Measurements from ENCODE around the gene FAM229A. TPM values are rescaled to one million over a fixed set of nuclear protein-coding genes. Genes with fewer than 3 reads are reported as not detected.

FAM229A gene
- total RNA-seq, 1 donor from 2014 or later, result 5.5 TPM

DNA sequence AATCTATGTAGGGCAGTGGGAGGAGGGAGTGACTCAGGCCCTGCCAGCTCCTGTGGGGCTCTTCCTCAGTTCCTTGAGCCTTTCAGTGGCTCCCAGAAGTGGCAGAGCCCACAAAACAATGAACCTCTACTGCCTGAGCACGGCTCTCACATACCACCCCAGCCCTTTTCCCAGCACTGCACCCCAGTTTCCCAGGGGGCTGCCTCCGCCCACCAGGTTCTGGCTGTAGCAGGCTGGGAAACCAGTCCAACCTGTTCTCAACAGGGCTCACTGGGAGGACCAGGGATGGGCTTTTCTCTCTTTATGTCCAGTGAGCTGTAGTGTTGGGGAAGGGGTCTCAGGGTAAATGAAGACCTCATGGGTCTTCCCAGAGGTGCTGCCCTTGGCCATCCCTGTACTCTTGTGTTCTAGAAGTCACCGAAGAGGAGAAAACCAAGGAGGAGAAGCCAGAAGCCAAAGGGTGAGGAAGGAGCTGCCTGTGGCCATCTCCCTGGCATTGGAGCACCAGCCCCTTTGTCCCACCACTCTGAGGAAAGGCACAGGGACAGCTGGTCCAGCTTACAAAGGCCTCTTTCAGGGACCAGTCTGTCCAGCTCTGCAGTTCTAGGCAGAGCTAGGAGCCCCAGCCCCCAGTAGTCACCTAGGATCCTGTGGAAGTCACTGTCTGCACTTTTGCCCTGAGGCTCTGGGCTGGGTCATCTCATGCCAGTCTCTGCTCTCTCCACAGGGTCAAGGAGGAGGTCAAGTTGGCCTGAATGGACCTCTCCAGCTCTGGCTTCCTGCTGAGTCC, 29.8 kb downstream of the FAM229A start:
- DNase-seq (ENCODE audit: extremely low read depth, low read depth, low spot score), result no peak

GRCh38 chr1:32331549-32331948, 30.7 kb downstream of the FAM229A start:
- no peak for DNase-seq (ENCODE audit: extremely low read depth, low read depth, low spot score)

DNA sequence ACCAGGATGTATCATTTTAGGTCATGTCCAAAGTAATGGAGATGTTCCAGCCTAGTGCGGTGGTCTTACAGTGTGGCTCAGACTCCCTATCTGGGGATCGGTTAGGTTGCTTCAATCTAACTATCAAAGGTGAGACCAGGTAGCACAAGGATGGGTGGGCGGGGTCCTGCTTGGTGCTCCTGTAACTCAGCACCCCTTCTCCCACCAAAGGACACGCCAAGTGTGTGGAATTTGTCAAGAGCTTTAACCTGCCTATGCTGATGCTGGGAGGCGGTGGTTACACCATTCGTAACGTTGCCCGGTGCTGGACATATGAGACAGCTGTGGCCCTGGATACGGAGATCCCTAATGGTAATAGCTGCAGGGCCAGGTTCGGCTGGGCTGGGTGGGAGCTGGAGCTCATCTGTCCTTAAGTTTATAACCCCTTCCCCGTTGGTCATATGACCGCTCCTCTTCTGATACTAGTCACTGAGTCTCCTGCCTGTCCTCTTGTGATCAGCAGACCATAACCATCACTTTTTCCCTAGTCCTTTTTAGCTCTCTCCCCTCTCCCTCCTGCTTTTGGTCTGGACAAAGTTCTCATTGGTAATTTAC, 31.6 kb downstream of the FAM229A start:
- no peak for DNase-seq (ENCODE audit: extremely low read depth, low read depth, low spot score)

- no peak for DNase-seq (ENCODE audit: extremely low read depth, low read depth, low spot score)
Measured at GRCh38 chr1:32329931-32330466, 32.3 kb downstream of the FAM229A start.

DNA sequence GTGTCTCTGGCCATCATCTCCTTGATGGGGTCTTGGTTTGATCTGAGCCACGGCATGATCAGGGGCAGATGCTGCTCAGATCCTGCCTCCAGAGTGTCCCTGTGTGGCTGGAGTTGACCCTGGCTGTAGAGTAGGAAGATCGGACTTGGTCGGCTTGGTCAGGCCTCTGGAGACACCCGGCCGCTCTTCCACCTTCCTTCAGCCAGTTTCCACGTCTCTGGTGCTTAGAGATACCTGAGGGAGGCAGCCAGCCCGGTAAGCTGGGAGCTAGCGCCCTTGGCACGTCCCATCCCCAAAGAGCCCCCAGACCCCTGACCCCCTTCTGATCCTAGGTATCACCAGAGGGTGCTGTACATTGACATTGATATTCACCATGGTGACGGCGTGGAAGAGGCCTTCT, 35.1 kb downstream of the FAM229A start:
- DNase-seq (ENCODE audit: extremely low read depth, low read depth, low spot score), result no peak

- no peak for DNase-seq (ENCODE audit: extremely low read depth, low read depth, low spot score)
Measured at GRCh38 chr1:32321712-32322291, 40.5 kb downstream of the FAM229A start.

DNA sequence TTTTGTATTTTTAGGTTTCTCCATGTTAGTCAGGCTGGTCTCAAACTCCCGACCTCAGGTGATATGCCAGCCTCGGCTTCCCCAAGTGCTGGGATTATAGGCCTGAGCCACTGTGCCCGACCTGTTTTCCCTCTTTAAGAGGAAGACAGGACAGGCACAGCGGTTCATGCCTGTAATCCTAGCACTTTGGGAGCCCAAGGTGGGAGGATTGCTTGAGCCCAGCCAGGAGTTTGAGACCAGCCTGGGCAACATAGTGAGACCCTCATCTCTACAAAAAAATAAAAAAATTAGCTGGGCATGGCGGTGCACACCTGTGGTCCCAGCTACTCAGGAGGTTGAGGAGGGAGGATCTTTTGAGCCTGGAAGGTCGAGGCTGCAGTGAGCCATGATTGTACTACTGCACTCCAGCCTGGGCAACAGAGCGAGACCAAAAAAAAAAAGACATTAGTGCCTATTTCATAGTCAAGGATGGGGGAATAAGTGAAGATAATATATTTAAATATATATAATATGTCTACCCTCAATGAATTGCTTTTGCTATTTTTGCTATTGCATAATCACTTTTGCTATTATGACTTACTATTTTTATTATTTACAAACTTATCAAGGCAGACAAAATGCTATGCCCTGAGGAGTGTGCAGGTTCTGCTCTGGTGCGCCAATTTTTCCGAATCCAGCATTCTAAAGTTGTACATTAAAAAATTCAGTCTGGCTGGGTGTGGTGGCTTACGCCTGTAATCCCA, 44.0 kb downstream of the FAM229A start:
- DNase-seq (ENCODE audit: extremely low read depth, low read depth, low spot score), result no peak

- DNase-seq (ENCODE audit: extremely low read depth, low read depth, low spot score), result no peak
Measured at GRCh38 chr1:32316903-32317277, 45.4 kb downstream of the FAM229A start.

GRCh38 chr1:32311709-32312393, 50.4 kb downstream of the FAM229A start:
- no peak for DNase-seq (ENCODE audit: extremely low read depth, low read depth, low spot score)

Other genes starting within 250 kb of the FAM229A start
- gene TXLNA, start 182.8 kb downstream of the FAM229A start, total RNA-seq, result 72.3 and 74.8 TPM in 2 replicates
- gene CCDC28B, start 161.9 kb downstream of the FAM229A start, total RNA-seq, result 17.5 and 21.4 TPM in 2 replicates
- gene IQCC, start 156.8 kb downstream of the FAM229A start, total RNA-seq, result 0.97 and 3.4 TPM in 2 replicates
- not detected in 2 replicates for gene DCDC2B, start 153.4 kb downstream of the FAM229A start, total RNA-seq
- 15.9 and 16.6 TPM in 2 replicates for gene TMEM234, start 140.1 kb downstream of the FAM229A start, total RNA-seq
- gene EIF3I, start 140.1 kb downstream of the FAM229A start, total RNA-seq, result 234 and 362 TPM in 2 replicates
- 101 and 121 TPM in 2 replicates for gene FAM167B, start 115.3 kb downstream of the FAM229A start, total RNA-seq
- gene LCK, start 111.2 kb downstream of the FAM229A start, total RNA-seq, result 0.35 and 1.1 TPM in 2 replicates
- 150 and 166 TPM in 2 replicates for gene HDAC1, start 70.4 kb downstream of the FAM229A start, total RNA-seq
- 355 and 455 TPM in 2 replicates for gene MARCKSL1, start 26.3 kb downstream of the FAM229A start, total RNA-seq
- 0.47 TPM in 1 of 2 replicates, not detected in the other for gene TSSK3, start 54 bp upstream of the FAM229A start, total RNA-seq
- gene BSDC1, start 32.0 kb upstream of the FAM229A start, total RNA-seq, result 75.0 and 117 TPM in 2 replicates
- not detected in 2 replicates for gene ZBTB8B, start 102.6 kb upstream of the FAM229A start, total RNA-seq
- gene ZBTB8A, start 176.9 kb upstream of the FAM229A start, total RNA-seq, result 8.4 and 10.4 TPM in 2 replicates